Measurements from ENCODE around the gene ARID4B. TPM values are rescaled to one million over a fixed set of nuclear protein-coding genes. Genes with fewer than 3 reads are reported as not detected.

ARID4B gene
- total RNA-seq, 2 experiments from 2014 or later, result 38.8 to 41.9 TPM

- POLR2A ChIA-PET, result interaction anchor here (1.9 kb wide), 1 partner anchor 10 kb away, joined by 7 read pairs; the partner anchor contains the start of gene RBM34
- TF ChIP-seq CTCF (IDR thresholded peaks at IDR 0.05), result no peak
- Mint-ChIP-seq H3K36me3 (ENCODE audit: low read depth) (peaks cover 54% of the 10 kb centered on the region), H3K27me3 (no peaks in the 10 kb centered on the region), H3K27ac (peak overlapping the region; percentile 49), H3K9me3 (no peaks in the 10 kb centered on the region), H3K4me1 (ENCODE audit: low read depth) (peaks cover 32% of the 10 kb centered on the region), H3K4me3 (no peak overlapping the region)
- ATAC-seq, result no peak
- intact Hi-C loops (cut with micrococcal nuclease), result no loop called here
- CTCF ChIA-PET, result interaction anchor here (0.7 kb wide), 1 partner anchor 22 kb away, joined by 3 read pairs; no protein-coding TSS in a partner anchor
- no peak for DNase-seq
These were observed 176.9 kb downstream of the ARID4B start for GRCh38 chr1:235151033-235151432.

GRCh38 chr1:235149824-235150223 is 178.2 kb downstream of the ARID4B start:
- peaks cover 37% of the 10 kb centered on the region for H3K4me1 Mint-ChIP-seq (ENCODE audit: low read depth)
- ChIA-PET CTCF (no interaction called here), POLR2A (interaction anchor here (1.3 kb wide), 1 partner anchor 8 kb away, joined by 3 read pairs; no protein-coding TSS in a partner anchor)
- DNase-seq (no peak), ATAC-seq (no peak)
- intact Hi-C loops (cut with micrococcal nuclease), result no loop called here
- no peaks in the 10 kb centered on the region for H3K9me3 Mint-ChIP-seq
- no peak for TF ChIP-seq CTCF (IDR thresholded peaks at IDR 0.05)
- H3K4me3 Mint-ChIP-seq, result no peak overlapping the region
- H3K27me3 Mint-ChIP-seq, result no peaks in the 10 kb centered on the region
- H3K36me3 Mint-ChIP-seq (ENCODE audit: low read depth), result peaks cover 57% of the 10 kb centered on the region
- no peak overlapping the region for H3K27ac Mint-ChIP-seq

- no peak overlapping the region for H3K4me3 Mint-ChIP-seq
- ATAC-seq, result no peak
- H3K4me1 Mint-ChIP-seq (ENCODE audit: low read depth), result peaks cover 33% of the 10 kb centered on the region
- no peaks in the 10 kb centered on the region for H3K9me3 Mint-ChIP-seq
- peak overlapping the region; percentile 34 for H3K27ac Mint-ChIP-seq
- no peak for DNase-seq
- no peaks in the 10 kb centered on the region for H3K27me3 Mint-ChIP-seq
- ChIA-PET POLR2A (interaction anchor here (1.4 kb wide), 1 partner anchor 49 kb away, joined by 3 read pairs; no protein-coding TSS in a partner anchor), CTCF (interaction anchor here (0.7 kb wide), 1 partner anchor 9 kb away, joined by 3 read pairs; no protein-coding TSS in a partner anchor)
- TF ChIP-seq CTCF (IDR thresholded peaks at IDR 0.05), result no peak
- H3K36me3 Mint-ChIP-seq (ENCODE audit: low read depth), result peaks cover 54% of the 10 kb centered on the region
- intact Hi-C loops (cut with micrococcal nuclease), result no loop called here
These were observed 180.7 kb downstream of the ARID4B start for GRCh38 chr1:235147269-235147668.

- DNase-seq (no peak), ATAC-seq (no peak)
- ChIA-PET CTCF (interaction anchor here (0.6 kb wide), 1 partner anchor 40 kb away, joined by 3 read pairs; no protein-coding TSS in a partner anchor), POLR2A (interaction anchor here (0.7 to 1.6 kb wide), 3 partner anchors 13 to 15 kb away, joined by 3 to 4 read pairs (median 4); partner anchors contain the start of gene RBM34)
- peaks cover 22% of the 10 kb centered on the region for H3K4me1 Mint-ChIP-seq (ENCODE audit: low read depth)
- H3K27ac Mint-ChIP-seq, result no peak overlapping the region
- H3K36me3 Mint-ChIP-seq (ENCODE audit: low read depth), result peaks cover 60% of the 10 kb centered on the region
- TF ChIP-seq CTCF (IDR thresholded peaks at IDR 0.05), result no peak
- no peak overlapping the region for H3K4me3 Mint-ChIP-seq
- H3K9me3 Mint-ChIP-seq, result no peaks in the 10 kb centered on the region
- no peaks in the 10 kb centered on the region for H3K27me3 Mint-ChIP-seq
- intact Hi-C loops (cut with micrococcal nuclease), result no loop called here
These were observed 182.3 kb downstream of the ARID4B start for GRCh38 chr1:235145639-235146038.

- Mint-ChIP-seq H3K4me3 (no peak overlapping the region), H3K36me3 (ENCODE audit: low read depth) (peaks cover 64% of the 10 kb centered on the region), H3K9me3 (no peaks in the 10 kb centered on the region), H3K4me1 (ENCODE audit: low read depth) (peaks cover 36% of the 10 kb centered on the region), H3K27me3 (no peaks in the 10 kb centered on the region), H3K27ac (no peak overlapping the region)
- DNase-seq, result no peak
- intact Hi-C loops (cut with micrococcal nuclease), result no loop called here
- TF ChIP-seq CTCF (IDR thresholded peaks at IDR 0.05), result no peak
- CTCF ChIA-PET, result interaction anchor here (0.6 to 1.6 kb wide), 3 partner anchors 9 to 273 kb away, joined by 3 to 6 read pairs (median 4); no protein-coding TSS in a partner anchor
- POLR2A ChIA-PET, result interaction anchor here (0.6 kb wide), 1 partner anchor 214 kb away, joined by 3 read pairs; no protein-coding TSS in a partner anchor
- ATAC-seq, result no peak
These were observed 185.0 kb downstream of the ARID4B start for GRCh38 chr1:235142991-235143390.

Data from activated CD8-positive, alpha-beta T cell treated with anti-CD3 and anti-CD28 coated beads for 36 hours (primary cell).